GM18519 (cell line): ENCODE data around the gene CLDN7.
A peak's percentile ranks its signal among the peaks of the same experiment; 100 is the strongest.

Source experiments
- ATAC-seq: cut with Tn5 transposase; IDR thresholded peaks from one replicate; pipeline ENCODE4 v1.9.1; 2021; ENCODE audit warnings: mild to moderate bottlenecking, moderate library complexity; ENCODE audit not compliant: unreplicated experiment, low FRiP score

CLDN7 gene, protein sequence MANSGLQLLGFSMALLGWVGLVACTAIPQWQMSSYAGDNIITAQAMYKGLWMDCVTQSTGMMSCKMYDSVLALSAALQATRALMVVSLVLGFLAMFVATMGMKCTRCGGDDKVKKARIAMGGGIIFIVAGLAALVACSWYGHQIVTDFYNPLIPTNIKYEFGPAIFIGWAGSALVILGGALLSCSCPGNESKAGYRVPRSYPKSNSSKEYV

DNA sequence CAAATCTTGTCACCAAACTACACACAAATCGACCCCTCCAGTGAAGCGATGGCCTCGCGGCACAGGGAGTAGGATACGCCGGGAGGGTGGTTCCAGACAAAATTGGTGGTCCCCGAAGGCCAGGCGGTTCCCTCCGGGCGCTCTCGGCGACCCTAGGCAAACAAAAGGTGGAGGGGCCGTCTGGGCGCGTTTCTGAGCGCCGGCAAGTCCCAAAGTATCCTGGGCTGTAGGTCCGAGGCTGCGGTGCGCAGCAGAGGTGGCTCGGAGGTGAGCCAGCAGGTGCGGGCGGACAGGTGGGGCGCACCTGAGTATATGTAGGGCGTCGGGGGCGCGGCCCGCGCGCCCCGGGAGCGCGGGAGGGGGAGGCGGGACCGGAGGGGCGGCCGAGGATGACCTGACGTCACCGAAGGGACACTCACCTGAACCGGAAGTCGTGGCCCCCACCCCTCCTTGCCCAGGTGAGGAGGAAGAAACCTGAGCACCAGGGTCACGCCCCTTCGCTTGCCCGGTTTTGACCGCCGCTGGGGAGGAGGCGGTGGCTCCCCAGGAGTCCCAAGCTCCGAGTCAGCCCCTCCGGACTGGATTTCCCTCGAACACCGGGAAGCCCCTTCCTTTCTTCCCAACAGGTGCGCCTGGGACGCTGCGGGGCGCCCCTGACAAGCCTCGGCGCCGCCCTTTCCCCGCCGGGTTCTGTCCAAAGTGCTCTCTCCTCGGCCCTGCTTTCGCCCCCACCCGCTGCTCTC, at the start of gene CLDN7:
CLDN7 (minus strand) TSS at position 287 of the 743 bp plus-strand sequence. CDS start 435 bp downstream, outside the sequence.
- no peak for ATAC-seq

DNA sequence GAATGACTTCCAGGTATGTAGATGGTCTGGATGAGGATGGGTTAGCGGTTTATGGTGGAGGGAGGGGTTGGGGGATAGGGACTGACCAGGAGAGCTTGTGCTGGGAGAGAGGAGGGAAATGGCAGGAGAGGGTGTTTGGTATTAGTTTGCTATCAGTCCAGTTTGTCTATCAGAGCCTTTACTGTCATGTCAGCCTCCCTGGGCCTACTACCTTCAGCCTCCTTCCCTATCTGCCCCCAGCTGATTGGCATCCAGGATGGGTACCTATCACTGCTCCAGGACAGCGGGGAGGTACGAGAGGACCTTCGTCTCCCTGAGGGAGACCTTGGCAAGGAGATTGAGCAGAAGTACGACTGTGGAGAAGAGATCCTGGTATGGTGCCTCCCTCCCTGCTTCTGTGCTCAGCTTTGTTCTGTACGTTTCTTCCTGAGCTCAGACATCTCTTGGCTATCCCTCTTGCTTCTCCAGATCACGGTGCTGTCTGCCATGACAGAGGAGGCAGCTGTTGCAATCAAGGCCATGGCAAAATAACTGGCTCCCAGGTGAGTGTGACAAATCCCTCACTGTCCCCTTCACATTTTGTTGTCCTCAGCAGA, 48.9 kb upstream of the CLDN7 start:
- ATAC-seq: no peak

DNA sequence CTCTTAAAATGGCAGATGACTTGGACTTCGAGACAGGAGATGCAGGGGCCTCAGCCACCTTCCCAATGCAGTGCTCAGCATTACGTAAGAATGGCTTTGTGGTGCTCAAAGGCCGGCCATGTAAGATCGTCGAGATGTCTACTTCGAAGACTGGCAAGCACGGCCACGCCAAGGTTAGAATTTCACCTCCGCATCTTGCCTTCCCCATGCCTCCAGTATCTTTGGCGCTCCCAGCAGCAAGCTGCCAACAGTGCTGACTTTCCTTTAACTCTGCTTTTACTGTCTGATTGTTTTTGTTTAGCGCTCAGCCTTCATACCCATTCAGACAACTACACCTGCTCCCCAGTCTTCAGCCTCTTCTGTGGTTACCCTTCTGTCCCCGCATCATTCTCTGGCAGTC, 47.4 kb upstream of the CLDN7 start:
- no peak for ATAC-seq

DNA sequence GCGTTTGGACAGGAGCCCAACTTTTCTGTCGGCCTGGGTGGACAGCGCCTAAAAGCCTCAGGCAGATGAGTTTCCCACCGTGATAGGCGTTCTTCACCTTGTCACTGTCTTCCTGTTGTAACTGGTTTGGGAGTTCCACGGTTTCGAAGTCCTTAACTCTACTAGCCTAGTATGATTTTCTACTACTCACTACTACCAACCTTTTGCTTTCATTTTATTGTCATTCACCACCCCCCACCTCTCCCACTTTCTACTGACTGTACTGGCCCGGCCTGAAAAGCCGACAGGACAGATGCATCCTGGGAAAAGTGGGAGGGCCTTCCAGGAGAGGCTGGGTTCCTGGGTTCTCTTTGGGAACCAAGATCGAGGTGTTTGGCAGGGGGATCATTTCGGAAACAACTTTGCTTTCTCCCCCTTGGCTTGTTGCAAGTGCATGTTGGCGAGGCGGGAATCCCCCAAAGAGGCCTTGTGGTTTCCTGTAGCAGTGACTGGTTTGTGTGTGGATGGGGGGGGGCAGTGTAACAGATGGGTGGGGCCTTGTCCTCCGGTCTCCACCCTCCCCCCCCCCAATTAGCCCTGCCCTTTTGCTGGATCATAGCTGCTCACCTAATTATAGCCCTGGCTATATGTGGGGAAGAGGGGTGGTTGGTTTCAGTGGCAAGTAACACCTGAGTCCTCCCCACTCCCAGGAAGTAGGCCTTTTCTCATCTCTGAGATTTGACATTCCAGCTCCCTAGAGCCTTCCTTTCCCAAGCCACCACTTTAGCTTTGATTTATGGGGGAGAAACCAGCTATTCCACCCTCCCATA, 46.6 kb upstream of the CLDN7 start:
- ATAC-seq: no peak

DNA sequence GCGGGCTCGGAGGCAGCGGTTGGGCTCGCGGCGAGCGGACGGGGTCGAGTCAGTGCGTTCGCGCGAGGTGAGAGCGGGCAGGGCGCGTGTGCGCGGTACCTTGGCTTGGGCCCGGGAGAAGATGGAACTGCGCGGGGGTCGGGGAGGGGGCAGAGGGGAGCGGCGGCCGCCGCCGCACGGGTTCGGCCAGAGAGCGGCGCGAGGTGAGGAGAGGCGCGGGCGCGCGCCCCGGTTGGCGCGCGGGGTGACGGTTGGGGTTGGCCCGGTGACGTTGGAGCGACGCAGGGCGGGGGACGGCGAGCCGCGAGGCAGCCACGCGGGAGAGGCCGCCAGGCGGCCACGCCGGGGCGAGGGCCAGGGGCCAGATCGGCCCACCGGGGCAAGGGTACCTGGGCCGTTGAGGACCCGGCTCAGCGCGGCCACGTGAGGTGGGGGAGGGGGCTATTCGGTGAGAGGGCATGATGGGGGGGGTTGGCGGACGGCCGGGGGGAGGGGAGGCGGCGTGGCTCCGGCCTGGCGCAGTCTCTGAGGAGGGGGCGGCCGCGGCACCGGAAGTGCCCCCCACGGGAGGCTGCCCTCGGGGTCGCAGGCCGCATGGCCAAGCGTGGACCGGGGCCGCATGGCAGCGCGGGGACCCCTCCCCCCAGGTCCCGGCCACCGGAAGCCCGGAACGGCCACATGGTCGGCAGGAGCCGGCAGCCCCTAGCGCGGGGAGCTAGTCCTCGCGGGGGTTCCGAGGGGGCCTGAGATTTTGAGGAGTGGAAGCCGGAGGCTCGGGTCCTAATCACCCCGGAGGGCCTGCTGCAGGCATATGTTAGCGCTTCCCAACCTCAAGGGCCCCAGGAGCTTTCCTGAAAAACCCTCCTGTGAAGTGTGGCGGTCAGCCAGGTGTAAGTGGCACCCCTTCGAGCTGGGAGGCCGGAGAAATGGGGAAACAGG, 45.7 kb upstream of the CLDN7 start:
- ATAC-seq: no peak

DNA sequence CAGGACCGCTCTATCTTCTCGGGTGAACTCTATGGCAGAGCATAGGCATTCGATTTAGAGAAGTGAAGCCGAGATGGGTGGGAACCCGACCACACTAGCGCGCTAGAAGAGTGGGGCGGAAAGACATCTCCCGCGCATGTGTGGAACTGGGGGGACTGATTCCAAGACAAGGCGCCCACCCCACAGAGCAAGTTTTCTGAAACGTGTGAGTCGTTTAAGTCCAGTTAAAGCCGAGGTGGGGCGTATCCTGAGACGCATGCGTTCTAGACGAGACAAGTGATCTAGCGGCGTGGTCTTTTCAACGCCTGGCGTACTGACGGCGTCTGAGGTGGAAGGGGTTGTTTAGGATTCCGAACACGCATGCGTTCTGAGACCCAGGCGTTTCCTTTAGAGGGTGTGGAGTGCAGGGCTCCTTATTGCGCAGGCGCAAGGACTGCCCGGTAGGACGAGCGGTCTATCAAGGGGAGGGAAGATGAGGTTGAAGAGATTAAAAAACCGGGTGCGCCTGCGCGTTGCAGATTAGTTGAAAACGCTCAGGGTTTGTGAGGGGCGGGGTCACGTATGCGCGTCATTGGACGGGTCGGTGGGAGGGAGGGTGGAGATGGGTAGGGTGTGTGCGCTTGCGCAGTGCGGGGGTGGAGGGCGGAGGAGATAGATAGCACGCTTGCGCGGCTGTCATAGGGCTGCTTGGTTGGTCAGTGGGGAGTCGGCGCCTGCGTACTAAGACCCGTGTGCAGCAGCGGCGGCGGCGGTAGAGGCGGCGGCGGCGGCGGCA, 44.8 kb upstream of the CLDN7 start, which contains the start of gene EIF5A:
EIF5A (plus strand) TSS at position 718 of the 775 bp plus-strand sequence. CDS start 2,008 bp downstream, outside the sequence.
- ATAC-seq: peak; percentile 53

DNA sequence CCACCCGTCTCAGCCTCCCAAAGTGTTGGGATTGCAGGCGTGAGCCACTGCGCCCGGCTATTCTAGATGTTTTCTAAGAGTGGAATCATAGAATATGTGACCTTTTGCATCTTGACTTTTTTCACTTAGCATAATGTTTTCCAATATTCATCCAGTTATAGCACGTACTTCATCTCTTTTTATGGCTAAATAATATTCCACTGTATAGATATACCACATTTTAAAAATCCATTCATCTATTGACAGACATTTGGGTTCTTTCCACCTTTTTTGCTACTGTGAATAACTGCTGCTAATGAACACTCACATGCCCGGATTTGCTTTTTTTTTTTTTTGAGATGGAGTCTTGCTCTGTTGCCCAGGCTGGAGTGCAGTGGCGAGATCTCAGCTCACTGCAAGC, 41.9 kb upstream of the CLDN7 start:
- ATAC-seq: no peak

DNA sequence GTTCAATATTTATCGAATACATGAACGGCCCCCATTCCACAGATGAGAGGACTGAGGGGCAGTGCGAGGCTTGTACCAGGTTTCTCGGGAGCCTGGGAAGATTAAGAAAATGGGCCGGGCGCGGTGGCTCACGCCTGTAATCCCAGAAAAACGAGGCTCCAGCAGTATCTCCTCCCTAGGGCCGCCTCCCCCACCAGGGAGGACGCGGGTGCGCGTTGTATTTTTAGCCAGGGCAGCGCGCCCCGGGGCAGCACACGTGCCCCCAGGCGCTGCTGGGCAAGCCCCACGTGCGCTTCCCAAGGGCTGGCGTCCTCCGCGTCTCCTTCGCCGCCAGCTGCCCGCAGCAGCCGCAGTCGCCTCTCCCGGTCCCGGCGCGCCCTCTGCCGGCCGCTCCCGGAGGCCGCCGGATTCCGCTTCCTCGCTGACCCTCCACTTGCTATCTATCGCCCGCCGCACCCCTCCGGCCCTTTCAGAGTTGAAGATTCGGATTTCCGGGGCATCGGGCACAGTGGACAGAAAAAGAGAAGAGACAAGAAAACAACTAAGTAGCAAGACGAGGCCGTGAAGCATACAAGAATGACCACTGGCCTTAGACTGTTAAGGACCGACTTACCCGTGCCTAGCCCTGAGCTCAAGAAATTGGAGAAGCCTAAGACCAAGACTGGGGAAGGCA, 34.0 kb upstream of the CLDN7 start:
- no peak for ATAC-seq

DNA sequence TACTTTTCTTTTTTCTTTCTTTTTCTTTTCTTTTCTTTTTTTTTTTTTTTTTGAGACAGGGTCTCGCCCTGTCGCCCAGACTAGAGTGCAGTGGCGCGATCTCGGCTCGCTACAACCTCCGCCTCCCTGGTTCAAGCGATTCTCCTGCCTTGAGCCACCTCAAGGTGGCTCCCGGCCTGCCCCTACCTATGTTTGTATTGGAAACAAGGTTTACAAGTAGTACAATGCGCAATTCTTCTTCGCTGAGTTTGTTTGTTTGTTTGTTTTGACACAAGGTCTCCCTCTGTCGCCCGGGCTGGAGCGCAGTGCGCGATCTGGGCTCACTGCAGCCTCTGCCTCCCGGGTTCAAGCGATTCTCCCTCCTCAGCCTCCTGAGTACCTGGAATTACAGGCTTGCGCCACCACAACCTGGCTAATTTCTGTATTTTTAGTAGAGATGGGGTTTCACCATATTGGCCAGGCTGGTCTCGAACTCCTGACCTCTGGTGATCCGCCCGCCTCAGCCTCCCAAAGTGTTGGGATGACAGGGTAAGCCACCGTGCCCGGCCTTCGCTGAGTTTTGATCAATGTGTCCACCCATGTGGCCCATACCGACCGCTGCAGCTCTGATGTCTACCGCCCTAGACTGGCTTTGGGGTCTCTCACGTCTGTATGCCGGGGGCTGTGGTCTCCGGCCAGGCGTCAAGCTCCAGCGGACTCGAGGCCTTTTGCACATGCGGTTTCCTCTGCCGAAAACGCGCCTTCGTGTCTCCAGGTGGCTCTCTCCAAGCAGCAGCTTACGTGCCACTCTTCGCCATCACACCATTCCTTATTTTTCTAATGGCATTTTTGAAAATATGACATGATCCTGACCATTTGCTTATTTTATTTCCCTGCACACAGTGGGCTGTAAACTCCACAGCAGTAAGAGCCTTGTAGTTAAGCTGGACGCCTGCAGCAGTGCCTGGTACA, 33.2 kb upstream of the CLDN7 start:
- ATAC-seq: no peak

DNA sequence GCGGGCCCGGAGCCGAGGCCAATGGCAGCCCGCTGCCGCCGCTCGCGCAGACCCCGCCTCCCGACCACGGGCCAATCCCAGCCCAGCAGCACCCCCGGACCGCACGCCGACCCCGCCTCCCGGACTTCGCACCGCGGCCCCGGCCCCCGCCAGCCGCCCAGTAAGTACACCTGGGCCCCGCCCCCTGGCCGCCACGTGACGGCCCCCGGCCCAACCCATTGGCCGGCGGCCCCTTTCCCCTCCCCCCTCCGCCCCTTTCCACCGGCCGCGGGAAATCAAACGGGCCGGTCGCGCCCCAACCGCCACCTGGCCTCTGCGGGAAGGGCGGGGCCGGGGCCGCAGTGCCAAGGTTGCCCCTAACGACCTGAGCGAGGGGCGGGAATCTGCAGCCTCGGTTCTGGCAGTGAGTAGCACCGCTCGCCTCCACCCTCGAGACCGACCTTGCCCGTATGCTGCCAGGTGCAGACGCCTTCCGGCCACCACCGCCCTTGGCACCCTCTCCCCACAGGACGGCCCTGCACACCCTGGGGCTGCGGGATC, 32.4 kb upstream of the CLDN7 start, which contains the start of gene YBX2:
YBX2 (minus strand) TSS at position 26 of the 540 bp plus-strand sequence. CDS start 139 bp downstream, outside the sequence.
- ATAC-seq: no peak

DNA sequence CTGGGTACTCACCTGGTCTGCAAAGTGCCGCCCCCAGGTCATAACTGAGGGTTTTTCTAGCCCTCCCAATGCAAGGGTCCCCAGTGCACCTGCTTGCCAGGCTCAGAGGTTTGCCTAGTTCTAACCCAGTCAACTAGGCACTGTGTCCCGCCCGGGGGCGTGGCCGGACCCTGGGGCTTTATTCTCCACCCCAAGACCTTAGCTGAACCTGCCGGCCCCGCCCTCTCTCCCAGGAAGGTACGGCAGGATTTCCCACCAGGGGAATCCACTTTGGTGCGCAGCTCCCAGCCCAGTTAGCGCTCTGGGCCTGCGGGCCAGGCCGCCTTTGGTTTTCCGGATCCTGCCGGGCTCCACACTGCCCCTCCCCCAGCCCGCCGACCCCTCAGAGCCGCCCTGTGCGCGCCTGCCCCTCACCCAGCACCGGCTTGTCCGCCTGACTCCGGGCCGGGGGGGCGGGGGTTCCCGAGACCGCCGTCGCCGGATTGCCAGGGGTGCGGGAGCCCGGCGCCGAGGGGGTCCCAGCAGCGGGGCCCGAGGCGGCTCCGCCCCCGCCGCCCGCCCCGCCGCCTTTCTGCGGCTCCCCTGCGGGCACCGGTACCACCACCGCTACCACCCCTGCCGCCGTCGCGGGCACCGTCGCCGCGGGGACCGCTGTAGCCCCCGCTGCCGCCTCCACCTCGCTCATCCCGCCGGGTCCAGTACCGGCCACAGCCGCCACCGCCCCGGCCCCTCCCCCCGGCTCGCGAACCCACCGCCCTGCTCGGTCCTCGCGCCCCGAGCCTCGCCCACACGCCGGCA, 31.7 kb upstream of the CLDN7 start:
- ATAC-seq: no peak

DNA sequence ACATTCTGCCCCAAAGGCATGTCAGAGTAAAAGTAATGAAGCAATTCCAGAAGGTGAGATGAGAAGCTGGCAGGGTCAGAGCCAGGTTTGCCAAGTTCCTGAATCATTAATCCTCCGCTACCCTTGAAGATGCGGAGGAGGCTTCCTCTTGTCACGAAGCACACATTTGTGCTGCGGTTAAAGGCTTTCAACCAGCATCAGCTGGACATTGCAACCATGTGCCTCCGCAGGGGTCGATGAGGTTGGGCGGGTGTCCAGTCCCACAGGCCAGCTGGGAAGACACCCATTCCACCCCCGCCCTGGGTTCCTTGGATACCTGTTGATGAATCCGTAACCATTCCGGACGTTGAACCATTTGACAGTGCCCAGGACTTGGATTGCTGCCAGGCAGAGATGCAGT, 30.9 kb upstream of the CLDN7 start:
- ATAC-seq: no peak

DNA sequence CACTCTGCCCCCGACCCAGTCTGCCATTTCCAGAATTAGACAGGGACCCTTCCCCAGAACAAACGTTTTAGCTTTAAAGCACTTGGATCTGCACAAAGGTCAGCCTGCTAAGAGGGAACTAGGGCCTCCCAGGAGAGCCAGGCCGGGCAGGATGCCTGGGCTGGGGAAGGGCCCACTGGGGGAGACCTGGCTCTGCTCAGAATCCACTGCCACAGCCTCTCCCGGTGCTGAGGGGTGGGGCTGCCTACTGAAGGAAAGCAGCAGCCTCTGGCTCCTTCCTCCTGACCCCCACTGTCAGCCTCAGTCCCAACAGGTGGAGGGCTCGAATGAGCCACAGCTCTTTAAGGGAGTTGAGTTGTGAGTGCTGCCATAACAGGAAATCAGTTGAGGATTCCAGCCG, 30.5 kb upstream of the CLDN7 start:
- ATAC-seq: no peak

DNA sequence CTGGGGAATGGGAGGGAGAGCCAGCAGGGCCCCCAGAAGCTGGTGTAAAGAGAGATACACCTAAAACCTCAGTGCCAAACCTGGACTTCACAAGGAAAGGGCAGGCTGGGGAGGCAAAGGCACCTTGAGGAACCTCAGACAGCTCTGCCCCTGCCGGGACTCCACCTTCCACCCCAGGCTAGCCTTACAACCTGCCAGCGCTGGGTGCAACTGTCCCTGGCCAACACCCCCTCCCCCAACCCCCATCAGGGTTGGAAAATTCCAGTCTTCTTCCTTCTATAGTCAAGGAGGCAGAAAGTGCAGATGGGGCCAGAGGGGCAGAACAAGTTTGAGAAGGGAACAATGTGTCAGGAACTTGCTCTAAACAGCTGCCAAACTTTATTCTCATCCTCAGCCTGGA, 29.9 kb upstream of the CLDN7 start:
- ATAC-seq: no peak

DNA sequence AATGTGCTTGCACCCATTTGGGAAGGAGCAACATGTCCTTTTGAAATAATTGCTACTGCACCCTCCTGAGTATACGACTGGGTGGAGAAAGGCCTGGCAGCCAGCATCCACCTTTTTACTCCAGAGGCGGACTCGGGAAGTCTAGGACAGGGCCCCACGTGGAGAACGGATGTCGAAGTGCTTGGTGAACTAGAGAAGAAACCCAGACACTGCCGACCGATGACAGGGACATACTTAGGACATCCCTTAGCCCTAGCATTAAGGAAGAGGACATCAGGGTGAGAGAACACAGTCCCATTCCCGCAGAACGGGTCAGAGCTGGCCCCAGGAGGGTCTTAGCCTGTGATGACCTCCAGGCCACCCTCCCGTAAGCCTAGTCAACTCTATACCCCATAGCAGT, 28.4 kb upstream of the CLDN7 start:
- ATAC-seq: no peak

DNA sequence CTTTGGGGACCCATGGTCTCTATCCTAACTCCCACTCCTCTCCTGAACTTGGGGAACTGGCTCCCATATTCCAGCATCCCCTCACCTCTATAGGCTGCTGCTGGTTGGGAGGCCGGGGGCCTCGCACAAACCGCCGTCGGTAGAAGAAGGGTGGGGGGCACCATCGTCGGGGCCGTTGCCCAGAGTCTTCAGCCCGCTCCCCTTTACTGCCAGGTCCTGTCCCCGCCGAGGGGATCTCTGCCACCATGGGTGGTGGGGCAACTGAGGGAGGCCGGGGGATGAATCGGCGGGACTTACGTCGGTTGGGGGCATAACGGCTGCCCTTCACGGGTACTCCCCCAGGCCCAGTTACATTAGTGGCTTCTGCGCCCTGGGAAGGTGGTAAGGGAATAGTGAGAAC, 27.9 kb upstream of the CLDN7 start:
- ATAC-seq: no peak
